WTC11 (cell line): ENCODE results near the gene WDR7. TPM values are rescaled to one million over a fixed set of nuclear protein-coding genes. Genes with fewer than 3 reads are reported as not detected.

Experiments used
- ATAC-seq: fragments of 200-7000 bp; cut with Tn5 transposase; 2 replicates; pipeline ENCODE4 v1.10.0; 2021; ENCODE audit warnings: mild to moderate bottlenecking, moderate library complexity
- CTCF ChIA-PET: fragments of 300-600 bp; sonication (Branson Sonifier 250); formaldehyde crosslinking; loops from one replicate; lab custom pipeline; 2021; ENCODE audit warnings: antibody characterized with exemption; lab: Charles Lee
- POLR2A ChIA-PET: fragments of 350-600 bp; sonication (Branson Sonifier 250); formaldehyde crosslinking; loops from one replicate; lab custom pipeline; 2021; ENCODE audit warnings: antibody characterized with exemption; lab: Charles Lee
- DNase-seq: peaks from one replicate; pipeline ENCODE4 v3.0.0; 2021; ENCODE audit warnings: low spot score
- H3K27ac Mint-ChIP-seq: 2 replicates; pipeline ENCODE4 v1.8.0; 2021; ENCODE audit warnings: mixed read lengths
- H3K27me3 Mint-ChIP-seq: 2 replicates; pipeline ENCODE4 v1.8.0; 2021; ENCODE audit warnings: low read depth, mild to moderate bottlenecking, moderate library complexity, mixed read lengths
- H3K36me3 Mint-ChIP-seq: 2 replicates; pipeline ENCODE4 v1.8.0; 2021; ENCODE audit warnings: mixed read lengths
- H3K4me1 Mint-ChIP-seq: 2 replicates; pipeline ENCODE4 v1.8.0; 2022; ENCODE audit warnings: mixed read lengths
- H3K4me3 Mint-ChIP-seq: 2 replicates; pipeline ENCODE4 v1.8.0; 2021; ENCODE audit warnings: mild to moderate bottlenecking, moderate library complexity, mixed read lengths
- H3K9me3 Mint-ChIP-seq: 2 replicates; pipeline ENCODE4 v1.8.0; 2021; ENCODE audit warnings: mixed read lengths
- CREB1 ChIP-seq: sonication (generic); formaldehyde crosslinking; IDR thresholded peaks from 2 replicates; pipeline ENCODE4 v1.8.0; 2023; ENCODE audit warnings: mild to moderate bottlenecking, missing genetic modification reagents
- FOXK1 ChIP-seq: sonication (generic); formaldehyde crosslinking; IDR thresholded peaks from 2 replicates; pipeline ENCODE4 v1.8.0; 2022; ENCODE audit warnings: mild to moderate bottlenecking, moderate library complexity, missing genetic modification reagents
- GABPB1 ChIP-seq: sonication (generic); formaldehyde crosslinking; IDR thresholded peaks from 2 replicates; pipeline ENCODE4 v1.8.1; 2023; ENCODE audit warnings: mild to moderate bottlenecking, missing genetic modification reagents
- JUN ChIP-seq: sonication (generic); formaldehyde crosslinking; IDR thresholded peaks from 2 replicates; pipeline ENCODE4 v1.8.0; 2023; ENCODE audit warnings: mild to moderate bottlenecking, missing genetic modification reagents
- NR1H2 ChIP-seq: sonication (generic); formaldehyde crosslinking; IDR thresholded peaks from 2 replicates; pipeline ENCODE4 v1.9.0; 2021; ENCODE audit warnings: mild to moderate bottlenecking, moderate library complexity, missing genetic modification reagents
- SP1 ChIP-seq: sonication (generic); formaldehyde crosslinking; conservative IDR thresholded peaks from 2 replicates; pipeline ENCODE4 v1.8.1; 2022; ENCODE audit warnings: missing genetic modification reagents
- TCF7 ChIP-seq: sonication (generic); formaldehyde crosslinking; IDR thresholded peaks from 2 replicates; pipeline ENCODE4 v1.8.0; 2022; ENCODE audit warnings: mild to moderate bottlenecking, low read depth, missing genetic modification reagents, moderate library complexity
- total RNA-seq: library from RNA; stranded (reverse); gene quantifications from 3 replicates; pipeline ENCODE4 v1.2.3, GENCODE V29; 2021
- TF ChIP-seq, protein P1 (sequence below): sonication (generic); formaldehyde crosslinking; IDR thresholded peaks from 2 replicates; pipeline ENCODE4 v1.8.0; 2022; ENCODE audit warnings: missing genetic modification reagents
- TF ChIP-seq, protein P2 (sequence below): fragments of 250-450 bp; sonication (Bioruptor Pico); IDR thresholded peaks from 2 replicates; pipeline ENCODE4 v1.9.0; 2021; ENCODE audit warnings: moderate library complexity, mild to moderate bottlenecking, inconsistent platforms, borderline replicate concordance
- TF ChIP-seq, protein P3 (sequence below): fragments of 250-450 bp; sonication (Bioruptor Pico); IDR thresholded peaks from 2 replicates; pipeline ENCODE4 v1.9.0; 2021; ENCODE audit warnings: mild to moderate bottlenecking, borderline replicate concordance
- TF ChIP-seq, protein P4 (sequence below): sonication (generic); formaldehyde crosslinking; IDR thresholded peaks from 2 replicates; pipeline ENCODE4 v1.8.0; 2022; ENCODE audit warnings: mild to moderate bottlenecking, missing genetic modification reagents
- TF ChIP-seq, protein P5 (sequence below): fragments of 200-600 bp; IDR thresholded peaks from 2 replicates; pipeline ENCODE4 v1.8.0; 2022; ENCODE audit warnings: antibody characterized with exemption
- TF ChIP-seq, protein P6 (sequence below): fragments of 250-450 bp; sonication (Bioruptor Pico); IDR thresholded peaks from 2 replicates; pipeline ENCODE4 v1.8.0; 2021; ENCODE audit warnings: mild to moderate bottlenecking
- TF ChIP-seq, protein P7 (sequence below): sonication (generic); formaldehyde crosslinking; IDR thresholded peaks from 2 replicates; pipeline ENCODE4 v1.8.0; 2023; ENCODE audit warnings: missing genetic modification reagents
- TF ChIP-seq, protein P8 (sequence below): sonication (generic); formaldehyde crosslinking; IDR thresholded peaks from 2 replicates; pipeline ENCODE4 v1.8.1; 2022; ENCODE audit warnings: mild to moderate bottlenecking, missing genetic modification reagents, moderate library complexity, borderline replicate concordance

Gene WDR7
- total RNA-seq, 1 experiment from 2014 or later = 12.2 TPM

DNA sequence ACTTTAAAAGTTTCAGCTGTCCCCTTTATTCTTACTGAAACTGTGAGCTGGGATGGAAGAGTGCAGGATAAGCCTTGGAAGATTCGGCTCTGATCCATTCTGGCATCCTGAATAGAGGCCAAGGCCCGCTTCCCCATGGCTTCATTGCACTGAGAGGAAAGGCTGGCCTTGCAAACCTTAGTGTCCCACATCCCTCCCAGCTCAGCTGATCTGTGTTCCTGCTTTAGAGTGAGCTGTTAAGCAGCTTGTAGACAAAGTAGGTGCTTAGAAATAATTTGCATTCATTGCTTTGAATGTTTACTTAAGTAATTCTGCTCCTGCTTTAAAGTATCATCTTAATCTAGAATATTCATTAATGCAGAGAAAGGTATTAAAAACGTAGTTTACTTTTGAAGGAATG, 326.1 kb downstream of the WDR7 start:
- Mint-ChIP-seq H3K4me1 (peaks cover 9% of the 10 kb centered on the region), H3K9me3 (peaks cover 5% of the 10 kb centered on the region), H3K36me3 (no peaks in the 10 kb centered on the region), H3K27ac (no peak overlapping the region), H3K27me3 (no peaks in the 10 kb centered on the region), H3K4me3 (no peak overlapping the region)
- POLR2A ChIA-PET = no interaction called here
- DNase-seq (no peak), ATAC-seq (peak; percentile 69)
- no peak for TF ChIP-seq JUN (CRISPR knock-in tag)
- TF ChIP-seq, protein P1, sequence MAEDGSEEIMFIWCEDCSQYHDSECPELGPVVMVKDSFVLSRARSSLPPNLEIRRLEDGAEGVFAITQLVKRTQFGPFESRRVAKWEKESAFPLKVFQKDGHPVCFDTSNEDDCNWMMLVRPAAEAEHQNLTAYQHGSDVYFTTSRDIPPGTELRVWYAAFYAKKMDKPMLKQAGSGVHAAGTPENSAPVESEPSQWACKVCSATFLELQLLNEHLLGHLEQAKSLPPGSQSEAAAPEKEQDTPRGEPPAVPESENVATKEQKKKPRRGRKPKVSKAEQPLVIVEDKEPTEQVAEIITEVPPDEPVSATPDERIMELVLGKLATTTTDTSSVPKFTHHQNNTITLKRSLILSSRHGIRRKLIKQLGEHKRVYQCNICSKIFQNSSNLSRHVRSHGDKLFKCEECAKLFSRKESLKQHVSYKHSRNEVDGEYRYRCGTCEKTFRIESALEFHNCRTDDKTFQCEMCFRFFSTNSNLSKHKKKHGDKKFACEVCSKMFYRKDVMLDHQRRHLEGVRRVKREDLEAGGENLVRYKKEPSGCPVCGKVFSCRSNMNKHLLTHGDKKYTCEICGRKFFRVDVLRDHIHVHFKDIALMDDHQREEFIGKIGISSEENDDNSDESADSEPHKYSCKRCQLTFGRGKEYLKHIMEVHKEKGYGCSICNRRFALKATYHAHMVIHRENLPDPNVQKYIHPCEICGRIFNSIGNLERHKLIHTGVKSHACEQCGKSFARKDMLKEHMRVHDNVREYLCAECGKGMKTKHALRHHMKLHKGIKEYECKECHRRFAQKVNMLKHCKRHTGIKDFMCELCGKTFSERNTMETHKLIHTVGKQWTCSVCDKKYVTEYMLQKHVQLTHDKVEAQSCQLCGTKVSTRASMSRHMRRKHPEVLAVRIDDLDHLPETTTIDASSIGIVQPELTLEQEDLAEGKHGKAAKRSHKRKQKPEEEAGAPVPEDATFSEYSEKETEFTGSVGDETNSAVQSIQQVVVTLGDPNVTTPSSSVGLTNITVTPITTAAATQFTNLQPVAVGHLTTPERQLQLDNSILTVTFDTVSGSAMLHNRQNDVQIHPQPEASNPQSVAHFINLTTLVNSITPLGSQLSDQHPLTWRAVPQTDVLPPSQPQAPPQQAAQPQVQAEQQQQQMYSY (CRISPR knock-in tag) = no peak
- TF ChIP-seq, protein P2, sequence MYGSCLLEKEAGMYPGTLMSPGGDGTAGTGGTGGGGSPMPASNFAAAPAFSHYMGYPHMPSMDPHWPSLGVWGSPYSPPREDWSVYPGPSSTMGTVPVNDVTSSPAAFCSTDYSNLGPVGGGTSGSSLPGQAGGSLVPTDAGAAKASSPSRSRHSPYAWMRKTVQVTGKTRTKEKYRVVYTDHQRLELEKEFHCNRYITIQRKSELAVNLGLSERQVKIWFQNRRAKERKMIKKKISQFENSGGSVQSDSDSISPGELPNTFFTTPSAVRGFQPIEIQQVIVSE (CRISPR knock-in tag) = no peak
- TF ChIP-seq GABPB1 (CRISPR knock-in tag) = no peak
- no peak for TF ChIP-seq CREB1 (CRISPR knock-in tag)
- TF ChIP-seq, protein P3, sequence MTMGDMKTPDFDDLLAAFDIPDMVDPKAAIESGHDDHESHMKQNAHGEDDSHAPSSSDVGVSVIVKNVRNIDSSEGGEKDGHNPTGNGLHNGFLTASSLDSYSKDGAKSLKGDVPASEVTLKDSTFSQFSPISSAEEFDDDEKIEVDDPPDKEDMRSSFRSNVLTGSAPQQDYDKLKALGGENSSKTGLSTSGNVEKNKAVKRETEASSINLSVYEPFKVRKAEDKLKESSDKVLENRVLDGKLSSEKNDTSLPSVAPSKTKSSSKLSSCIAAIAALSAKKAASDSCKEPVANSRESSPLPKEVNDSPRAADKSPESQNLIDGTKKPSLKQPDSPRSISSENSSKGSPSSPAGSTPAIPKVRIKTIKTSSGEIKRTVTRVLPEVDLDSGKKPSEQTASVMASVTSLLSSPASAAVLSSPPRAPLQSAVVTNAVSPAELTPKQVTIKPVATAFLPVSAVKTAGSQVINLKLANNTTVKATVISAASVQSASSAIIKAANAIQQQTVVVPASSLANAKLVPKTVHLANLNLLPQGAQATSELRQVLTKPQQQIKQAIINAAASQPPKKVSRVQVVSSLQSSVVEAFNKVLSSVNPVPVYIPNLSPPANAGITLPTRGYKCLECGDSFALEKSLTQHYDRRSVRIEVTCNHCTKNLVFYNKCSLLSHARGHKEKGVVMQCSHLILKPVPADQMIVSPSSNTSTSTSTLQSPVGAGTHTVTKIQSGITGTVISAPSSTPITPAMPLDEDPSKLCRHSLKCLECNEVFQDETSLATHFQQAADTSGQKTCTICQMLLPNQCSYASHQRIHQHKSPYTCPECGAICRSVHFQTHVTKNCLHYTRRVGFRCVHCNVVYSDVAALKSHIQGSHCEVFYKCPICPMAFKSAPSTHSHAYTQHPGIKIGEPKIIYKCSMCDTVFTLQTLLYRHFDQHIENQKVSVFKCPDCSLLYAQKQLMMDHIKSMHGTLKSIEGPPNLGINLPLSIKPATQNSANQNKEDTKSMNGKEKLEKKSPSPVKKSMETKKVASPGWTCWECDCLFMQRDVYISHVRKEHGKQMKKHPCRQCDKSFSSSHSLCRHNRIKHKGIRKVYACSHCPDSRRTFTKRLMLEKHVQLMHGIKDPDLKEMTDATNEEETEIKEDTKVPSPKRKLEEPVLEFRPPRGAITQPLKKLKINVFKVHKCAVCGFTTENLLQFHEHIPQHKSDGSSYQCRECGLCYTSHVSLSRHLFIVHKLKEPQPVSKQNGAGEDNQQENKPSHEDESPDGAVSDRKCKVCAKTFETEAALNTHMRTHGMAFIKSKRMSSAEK (CRISPR knock-in tag) = no peak
- no peak for TF ChIP-seq FOXK1 (CRISPR knock-in tag)
- no peak for TF ChIP-seq SP1 (CRISPR knock-in tag)
- TF ChIP-seq, protein P4, sequence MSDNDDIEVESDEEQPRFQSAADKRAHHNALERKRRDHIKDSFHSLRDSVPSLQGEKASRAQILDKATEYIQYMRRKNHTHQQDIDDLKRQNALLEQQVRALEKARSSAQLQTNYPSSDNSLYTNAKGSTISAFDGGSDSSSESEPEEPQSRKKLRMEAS (CRISPR knock-in tag) = no peak
- TF ChIP-seq, protein P5, sequence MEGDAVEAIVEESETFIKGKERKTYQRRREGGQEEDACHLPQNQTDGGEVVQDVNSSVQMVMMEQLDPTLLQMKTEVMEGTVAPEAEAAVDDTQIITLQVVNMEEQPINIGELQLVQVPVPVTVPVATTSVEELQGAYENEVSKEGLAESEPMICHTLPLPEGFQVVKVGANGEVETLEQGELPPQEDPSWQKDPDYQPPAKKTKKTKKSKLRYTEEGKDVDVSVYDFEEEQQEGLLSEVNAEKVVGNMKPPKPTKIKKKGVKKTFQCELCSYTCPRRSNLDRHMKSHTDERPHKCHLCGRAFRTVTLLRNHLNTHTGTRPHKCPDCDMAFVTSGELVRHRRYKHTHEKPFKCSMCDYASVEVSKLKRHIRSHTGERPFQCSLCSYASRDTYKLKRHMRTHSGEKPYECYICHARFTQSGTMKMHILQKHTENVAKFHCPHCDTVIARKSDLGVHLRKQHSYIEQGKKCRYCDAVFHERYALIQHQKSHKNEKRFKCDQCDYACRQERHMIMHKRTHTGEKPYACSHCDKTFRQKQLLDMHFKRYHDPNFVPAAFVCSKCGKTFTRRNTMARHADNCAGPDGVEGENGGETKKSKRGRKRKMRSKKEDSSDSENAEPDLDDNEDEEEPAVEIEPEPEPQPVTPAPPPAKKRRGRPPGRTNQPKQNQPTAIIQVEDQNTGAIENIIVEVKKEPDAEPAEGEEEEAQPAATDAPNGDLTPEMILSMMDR = no peak
- TF ChIP-seq, protein P6, sequence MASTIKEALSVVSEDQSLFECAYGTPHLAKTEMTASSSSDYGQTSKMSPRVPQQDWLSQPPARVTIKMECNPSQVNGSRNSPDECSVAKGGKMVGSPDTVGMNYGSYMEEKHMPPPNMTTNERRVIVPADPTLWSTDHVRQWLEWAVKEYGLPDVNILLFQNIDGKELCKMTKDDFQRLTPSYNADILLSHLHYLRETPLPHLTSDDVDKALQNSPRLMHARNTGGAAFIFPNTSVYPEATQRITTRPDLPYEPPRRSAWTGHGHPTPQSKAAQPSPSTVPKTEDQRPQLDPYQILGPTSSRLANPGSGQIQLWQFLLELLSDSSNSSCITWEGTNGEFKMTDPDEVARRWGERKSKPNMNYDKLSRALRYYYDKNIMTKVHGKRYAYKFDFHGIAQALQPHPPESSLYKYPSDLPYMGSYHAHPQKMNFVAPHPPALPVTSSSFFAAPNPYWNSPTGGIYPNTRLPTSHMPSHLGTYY (CRISPR knock-in tag) = no peak
- no peak for TF ChIP-seq TCF7
- CTCF ChIA-PET = no interaction called here

DNA sequence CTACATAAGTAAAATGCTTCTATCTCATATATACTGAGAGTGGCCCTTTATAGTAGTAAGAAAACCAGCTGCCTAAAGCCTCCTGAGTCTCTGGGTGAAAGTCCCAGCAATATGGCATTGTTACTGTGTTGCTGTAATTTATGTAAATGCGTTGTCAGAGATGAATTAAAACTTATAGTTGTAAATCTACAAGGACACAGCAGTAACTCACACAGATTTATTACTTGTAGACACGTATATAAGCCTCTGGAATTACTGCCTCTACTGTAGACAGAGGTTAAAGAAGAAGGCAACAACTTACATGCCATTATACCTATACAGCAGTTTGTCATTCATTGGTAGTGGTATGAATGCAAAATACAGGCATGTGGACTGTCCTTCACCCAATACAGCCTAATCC, 326.6 kb downstream of the WDR7 start:
- POLR2A ChIA-PET = no interaction called here
- Mint-ChIP-seq H3K9me3 (peaks cover 5% of the 10 kb centered on the region), H3K4me1 (peaks cover 11% of the 10 kb centered on the region), H3K27me3 (no peaks in the 10 kb centered on the region), H3K36me3 (no peaks in the 10 kb centered on the region), H3K4me3 (no peak overlapping the region), H3K27ac (no peak overlapping the region)
- no peak for DNase-seq
- CTCF ChIA-PET = no interaction called here
- no peak for ATAC-seq
- TF ChIP-seq, protein P7, sequence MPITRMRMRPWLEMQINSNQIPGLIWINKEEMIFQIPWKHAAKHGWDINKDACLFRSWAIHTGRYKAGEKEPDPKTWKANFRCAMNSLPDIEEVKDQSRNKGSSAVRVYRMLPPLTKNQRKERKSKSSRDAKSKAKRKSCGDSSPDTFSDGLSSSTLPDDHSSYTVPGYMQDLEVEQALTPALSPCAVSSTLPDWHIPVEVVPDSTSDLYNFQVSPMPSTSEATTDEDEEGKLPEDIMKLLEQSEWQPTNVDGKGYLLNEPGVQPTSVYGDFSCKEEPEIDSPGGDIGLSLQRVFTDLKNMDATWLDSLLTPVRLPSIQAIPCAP (CRISPR knock-in tag) = no peak
- TF ChIP-seq, protein P8, sequence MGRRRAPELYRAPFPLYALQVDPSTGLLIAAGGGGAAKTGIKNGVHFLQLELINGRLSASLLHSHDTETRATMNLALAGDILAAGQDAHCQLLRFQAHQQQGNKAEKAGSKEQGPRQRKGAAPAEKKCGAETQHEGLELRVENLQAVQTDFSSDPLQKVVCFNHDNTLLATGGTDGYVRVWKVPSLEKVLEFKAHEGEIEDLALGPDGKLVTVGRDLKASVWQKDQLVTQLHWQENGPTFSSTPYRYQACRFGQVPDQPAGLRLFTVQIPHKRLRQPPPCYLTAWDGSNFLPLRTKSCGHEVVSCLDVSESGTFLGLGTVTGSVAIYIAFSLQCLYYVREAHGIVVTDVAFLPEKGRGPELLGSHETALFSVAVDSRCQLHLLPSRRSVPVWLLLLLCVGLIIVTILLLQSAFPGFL = no peak
- TF ChIP-seq NR1H2 (CRISPR knock-in tag) = no peak
- TF ChIP-seq, protein P1 (CRISPR knock-in tag) = no peak
